NCI-H2081 (cell line): ENCODE measurements around the gene TOMM5.

Experiments used
- DNase-seq, 2 experiments: peaks; one replicate each; lab custom pipeline; 2025; lab: John Stamatoyannopoulos, UW

Gene TOMM5

DNA sequence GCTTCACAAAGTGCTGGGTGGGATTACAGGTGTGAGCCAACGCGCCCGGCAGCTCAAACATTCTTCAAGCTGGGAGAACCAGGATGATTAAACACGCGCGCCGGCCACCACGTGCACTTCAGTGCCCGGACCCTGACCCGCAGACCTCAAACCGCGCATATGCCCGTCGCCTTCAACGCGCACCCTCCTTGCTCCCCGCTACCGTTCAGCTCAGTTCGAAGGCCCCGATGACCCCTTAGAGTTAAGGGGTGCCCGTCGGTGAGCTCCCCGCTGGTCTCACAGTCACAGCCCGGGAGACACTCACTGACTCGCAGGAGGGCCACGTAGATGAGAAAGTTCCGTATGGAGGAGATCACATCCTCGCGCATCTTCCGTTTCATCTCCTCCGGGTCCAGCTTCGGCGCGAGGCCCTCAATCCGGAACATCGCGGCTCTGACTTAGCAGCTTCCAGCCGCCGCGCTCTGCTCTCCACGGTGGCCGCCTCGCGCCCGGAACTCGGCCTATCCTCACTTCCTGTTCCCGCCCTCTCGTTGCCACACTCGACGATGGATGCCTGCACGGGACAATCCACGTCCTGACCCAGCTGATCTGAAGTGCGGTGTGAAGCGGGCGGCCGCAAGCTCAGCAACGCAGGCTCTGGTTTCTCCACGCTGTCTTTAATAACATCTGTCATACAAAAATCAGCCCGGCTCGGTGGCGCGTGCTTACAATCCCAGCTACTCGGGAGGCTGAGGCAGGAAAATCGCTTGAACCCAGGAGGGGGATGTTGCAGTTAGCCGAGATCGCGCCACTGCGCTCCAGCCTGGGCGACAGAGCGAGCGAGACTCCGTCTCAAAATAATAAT, at the start of gene TOMM5:
TSS of gene TOMM5 (minus strand) at position 490 of the 844 bp plus-strand sequence. CDS start at position 425, 65 bp downstream.
- peak; percentile 86 to 90 for DNase-seq

DNA sequence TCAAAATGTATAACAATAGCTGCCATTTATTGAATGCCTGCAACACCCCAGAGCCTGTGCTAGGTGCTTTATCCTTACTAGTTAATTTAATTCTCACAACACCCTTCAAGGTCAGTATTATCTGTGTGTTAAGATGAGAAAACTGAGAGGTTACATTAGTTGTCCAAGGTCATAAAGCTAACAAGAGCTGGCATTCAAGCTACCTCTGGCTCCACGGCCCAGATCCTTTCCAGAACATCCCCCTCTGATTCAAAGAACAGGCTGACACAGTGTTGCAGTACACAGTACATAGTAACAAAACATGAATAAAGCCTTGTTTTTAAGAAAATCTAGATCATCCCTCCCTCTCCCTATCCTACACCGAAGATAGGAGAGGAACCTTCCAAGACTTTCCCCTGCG, 48.9 kb upstream of the TOMM5 start:
- DNase-seq, result no peak

DNA sequence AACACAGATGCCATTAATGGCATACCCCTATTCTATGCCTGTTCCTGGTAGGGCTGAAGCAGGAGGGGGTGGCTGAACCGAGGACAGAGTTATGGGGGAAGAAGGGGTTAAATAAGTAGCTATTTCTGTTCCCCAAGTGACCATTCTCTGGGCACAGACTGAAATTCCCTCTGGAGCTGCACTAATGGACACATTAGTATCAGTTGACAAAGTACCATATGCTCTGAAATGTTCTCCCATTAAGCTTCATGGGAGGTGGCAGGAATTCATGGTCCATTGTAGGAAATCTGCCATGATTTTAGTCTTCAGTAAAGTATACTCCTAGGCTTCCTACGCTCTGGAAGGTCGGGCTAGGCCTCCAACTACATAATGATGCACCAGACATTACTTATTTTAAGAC, 47.8 kb upstream of the TOMM5 start:
- no peak for DNase-seq

DNA sequence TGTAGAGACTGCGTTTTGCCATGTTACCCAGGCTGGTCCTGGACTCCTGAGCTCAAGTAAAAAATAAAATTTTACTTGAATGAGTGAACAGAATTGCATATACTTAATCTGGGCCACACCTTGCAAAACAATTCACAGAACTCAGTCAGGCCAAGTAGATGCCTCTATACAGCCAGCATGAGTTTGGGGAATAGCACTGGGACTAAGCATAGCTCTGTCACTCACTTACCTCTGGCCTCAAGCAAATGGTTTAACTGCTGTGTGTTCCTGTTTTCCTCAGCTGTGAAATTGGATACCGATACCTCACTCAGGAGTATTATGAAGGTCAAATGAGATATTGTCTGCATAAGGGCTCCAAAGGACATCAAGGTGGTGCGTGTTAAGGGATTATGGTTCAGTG, 47.4 kb upstream of the TOMM5 start:
- no peak for DNase-seq

- no peak for DNase-seq
Observed at GRCh38 chr9:37639109-37639762, 46.8 kb upstream of the TOMM5 start.

DNA sequence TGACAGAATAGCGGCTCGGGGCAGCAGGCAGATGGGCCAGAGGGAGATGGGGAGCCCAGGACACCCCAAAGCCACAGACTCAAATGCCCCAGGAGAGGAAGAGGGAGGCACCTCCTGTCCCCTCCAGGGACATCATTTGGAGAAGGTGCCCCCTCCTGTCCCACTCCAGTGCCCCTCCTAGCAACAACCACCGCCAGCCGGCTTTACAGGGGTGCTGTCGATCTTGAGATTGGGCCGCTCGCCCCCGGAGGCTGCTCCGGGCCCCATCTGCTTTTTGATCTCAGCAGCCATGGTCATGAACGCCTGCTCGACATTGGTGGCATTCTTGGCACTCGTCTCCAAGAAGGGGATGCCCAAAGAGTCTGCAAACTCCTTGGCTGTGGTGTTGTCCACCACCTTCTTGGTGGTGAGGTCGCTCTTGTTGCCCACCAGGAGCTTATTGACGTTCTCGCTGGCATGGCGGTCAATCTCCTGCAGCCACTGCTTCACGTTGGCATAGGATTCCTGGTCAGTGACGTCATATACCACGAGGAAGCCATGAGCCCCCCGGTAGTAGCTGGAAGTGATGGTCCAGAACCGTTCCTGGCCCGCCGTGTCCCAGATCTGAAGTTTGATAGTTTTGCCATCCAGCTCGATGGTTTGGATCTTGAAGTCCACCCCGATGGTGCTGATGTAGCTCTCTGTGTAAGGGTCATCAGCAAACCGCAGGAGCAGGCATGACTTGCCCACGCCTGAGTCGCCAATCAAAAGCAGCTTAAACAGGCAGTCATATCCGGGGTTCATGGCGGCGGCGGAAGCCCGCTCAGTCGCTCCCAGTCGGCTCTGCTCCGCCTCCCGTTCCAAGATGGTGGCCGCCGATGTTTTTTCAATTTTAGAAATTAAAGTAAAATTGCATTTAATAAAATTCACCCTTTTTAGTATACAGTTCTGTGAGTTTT, 44.4 kb upstream of the TOMM5 start:
- DNase-seq, result no peak

- DNase-seq, result no peak
Observed at GRCh38 chr9:37635808-37636207, 43.4 kb upstream of the TOMM5 start.

DNA sequence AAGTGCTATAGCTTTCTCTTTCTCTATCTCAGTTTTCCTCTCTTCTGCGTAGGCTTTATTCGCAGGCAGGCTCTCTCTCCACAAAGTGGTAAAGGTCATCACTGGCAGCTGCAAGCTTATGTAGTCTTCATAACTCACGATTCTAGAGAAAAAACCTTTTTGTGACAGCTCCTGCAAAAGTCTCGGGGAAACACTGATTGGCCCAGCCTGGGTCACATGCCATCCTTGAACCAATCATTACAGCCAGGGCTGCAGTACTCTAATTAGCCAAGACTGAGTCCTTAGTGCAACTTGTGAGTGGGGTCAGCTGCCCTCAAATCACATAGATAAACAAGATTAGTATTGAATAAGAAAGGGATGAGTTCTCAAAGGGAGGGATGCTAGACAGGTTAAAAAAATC, 40.1 kb upstream of the TOMM5 start:
- DNase-seq, result no peak

GRCh38 chr9:37626708-37627292, 34.4 kb upstream of the TOMM5 start:
- no peak for DNase-seq

DNA sequence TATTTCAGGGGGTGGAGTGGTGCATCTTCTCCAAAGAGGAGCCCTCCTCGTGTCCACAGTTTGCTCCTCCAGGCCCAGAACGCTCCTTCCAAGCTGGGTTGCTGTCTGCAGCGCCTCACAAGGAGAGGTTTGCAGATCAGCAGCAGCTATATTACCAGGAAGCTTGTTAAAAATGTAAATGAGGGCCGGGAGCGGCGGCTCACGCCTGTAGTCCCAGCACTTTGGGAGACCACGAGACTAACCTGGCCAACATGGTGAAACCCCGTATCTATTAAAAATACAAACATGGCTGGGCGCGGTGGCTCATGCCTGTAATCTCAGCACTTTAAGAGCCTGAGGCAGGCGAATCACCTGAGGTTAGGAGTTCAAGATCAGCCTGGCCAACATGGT, 33.4 kb upstream of the TOMM5 start:
- DNase-seq, result no peak

DNA sequence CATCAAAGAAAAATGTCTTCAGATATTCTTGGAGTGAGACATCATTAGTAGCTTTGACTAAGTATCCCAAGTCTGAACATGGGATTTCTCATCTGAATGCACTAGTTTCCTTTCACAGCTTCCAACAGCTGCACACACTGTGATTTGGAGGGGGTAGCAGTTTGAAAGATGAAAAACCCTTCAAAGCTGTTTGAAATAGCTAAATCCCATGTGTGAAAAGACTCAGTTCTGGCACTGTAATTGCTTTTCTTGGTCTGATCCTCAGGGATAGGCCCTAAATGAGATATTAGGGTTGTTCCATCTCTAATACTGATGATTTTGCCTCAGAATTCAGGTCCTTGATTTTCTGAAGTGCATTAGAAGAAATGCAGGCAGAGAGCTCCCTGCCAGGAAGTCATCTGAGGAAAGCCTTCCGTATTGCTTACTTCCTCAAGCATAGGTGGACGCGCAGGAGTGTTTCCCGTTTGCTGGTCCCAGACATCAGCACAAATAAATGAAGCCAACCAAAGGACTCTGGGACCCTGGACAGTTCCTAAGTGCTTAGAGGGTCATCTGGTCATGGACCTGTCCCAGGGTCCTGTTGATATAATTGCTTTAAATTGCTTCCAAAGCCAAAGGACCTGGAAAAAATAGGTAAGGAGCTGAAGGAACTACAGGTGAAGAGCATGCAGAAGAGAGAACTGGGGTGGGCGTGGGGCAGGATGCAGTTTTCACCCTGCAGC, 32.8 kb upstream of the TOMM5 start:
- no peak for DNase-seq

GRCh38 chr9:37624073-37624472, 31.7 kb upstream of the TOMM5 start:
- no peak for DNase-seq

DNA sequence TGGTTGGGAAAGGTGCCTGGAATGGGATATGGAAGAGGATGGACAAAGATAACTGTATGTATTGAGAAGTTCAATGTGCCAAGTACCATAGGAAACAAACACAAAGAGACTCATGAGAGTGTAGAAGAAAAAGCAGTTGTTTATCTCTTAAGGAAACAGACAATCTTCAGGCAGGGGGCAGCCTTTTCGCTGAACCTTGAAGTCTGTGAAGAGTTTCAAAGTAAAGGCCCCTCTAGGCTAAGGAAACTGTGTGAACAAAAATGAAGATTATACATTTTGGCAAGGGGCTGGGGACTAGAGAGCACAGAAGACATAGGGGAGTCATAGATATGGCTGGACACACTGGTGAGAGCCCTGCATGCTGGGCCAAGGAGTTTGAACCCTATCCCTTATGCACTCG, 30.9 kb upstream of the TOMM5 start:
- DNase-seq, result no peak

GRCh38 chr9:37622462-37622861, 30.1 kb upstream of the TOMM5 start:
- no peak for DNase-seq

- DNase-seq, result no peak
Observed at GRCh38 chr9:37621273-37622121, 29.1 kb upstream of the TOMM5 start.

DNA sequence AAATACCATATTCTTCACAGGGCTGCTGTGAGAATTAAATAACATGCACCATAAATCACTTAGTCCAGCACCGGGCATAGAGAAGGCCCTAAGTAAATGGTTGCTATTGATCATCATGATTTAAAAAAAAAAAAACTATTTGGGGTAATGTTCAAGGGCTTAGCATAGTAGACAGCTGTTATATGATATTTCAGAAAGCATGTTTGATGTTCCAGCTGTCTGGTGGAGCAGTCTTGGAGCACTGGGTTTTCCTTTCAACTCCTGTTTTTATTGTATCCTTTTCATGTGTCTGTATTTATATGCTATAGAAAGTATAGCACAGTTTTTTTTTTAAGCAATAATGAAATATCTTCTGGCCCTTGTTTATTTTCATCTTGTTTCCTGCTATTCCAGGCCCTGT, 28.0 kb upstream of the TOMM5 start:
- DNase-seq, result no peak

- no peak for DNase-seq
Observed at GRCh38 chr9:37619806-37620205, 27.4 kb upstream of the TOMM5 start.

DNA sequence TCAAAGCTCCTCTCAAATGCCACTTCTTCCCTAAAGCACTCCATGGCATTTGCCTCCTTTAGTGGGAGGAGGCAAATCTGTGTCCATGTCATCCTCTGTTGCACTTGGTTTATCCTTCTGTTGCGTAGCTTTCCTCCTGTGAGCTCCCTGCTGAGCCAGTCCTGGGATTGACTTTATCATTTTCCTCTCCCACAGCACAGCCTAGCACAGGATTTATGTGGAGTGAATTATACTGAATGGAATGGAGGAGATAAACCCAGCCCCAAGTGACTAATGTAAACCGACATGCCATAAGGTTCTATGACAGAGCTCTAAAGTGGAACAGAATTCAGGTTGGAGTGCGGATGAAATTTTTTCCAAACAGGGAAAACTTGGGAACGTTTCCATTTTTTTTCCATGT, 26.4 kb upstream of the TOMM5 start:
- DNase-seq, result peak in 1 of 2 experiments; percentile 16

DNA sequence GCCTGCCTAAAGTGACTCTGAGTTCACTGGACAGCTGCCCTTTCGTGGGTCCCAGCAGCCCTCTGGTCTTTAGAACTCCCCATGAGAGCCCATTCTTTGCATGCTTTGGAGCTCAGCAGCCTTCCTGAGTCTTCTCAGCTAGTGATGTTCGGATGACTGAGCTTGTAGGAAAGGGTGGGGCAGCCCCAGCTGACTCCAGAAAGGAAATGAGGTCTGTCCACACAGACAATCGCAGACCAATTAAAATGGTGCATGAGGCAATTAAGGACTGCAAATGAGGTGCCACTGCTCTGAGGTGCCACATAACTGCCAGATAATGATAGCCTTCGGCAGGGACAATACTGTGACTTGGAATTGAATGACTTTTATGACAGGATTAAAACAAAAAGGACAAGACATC, 25.4 kb upstream of the TOMM5 start:
- DNase-seq, result peak; percentile 32 to 85

- no peak for DNase-seq
Observed at GRCh38 chr9:37617161-37617560, 24.8 kb upstream of the TOMM5 start.
